Nephron progenitor cell (in vitro differentiated cells): ENCODE results near the gene TNNC2.

Experiments
- DNase-seq: peaks from one replicate; pipeline ENCODE4 v3.0.0; 2021
- H3K27ac Mint-ChIP-seq: 2 replicates; pipeline ENCODE4 v1.8.0; 2021; ENCODE audit warnings: mild to moderate bottlenecking, moderate library complexity, mixed read lengths
- H3K27me3 Mint-ChIP-seq: 2 replicates; pipeline ENCODE4 v1.8.0; 2021; ENCODE audit warnings: mild to moderate bottlenecking, low read depth, mixed read lengths; ENCODE audit not compliant: poor library complexity
- H3K36me3 Mint-ChIP-seq: 2 replicates; pipeline ENCODE4 v1.8.0; 2021; ENCODE audit warnings: low read depth, mixed read lengths
- H3K4me1 Mint-ChIP-seq: 2 replicates; pipeline ENCODE4 v1.8.0; 2021; ENCODE audit warnings: mixed read lengths
- H3K4me3 Mint-ChIP-seq: 2 replicates; pipeline ENCODE4 v1.8.0; 2021; ENCODE audit warnings: mild to moderate bottlenecking, moderate library complexity, mixed read lengths
- H3K9me3 Mint-ChIP-seq: 2 replicates; pipeline ENCODE4 v1.8.0; 2021; ENCODE audit warnings: mild to moderate bottlenecking, moderate library complexity, mixed read lengths
- CTCF ChIP-seq: fragments of 200-600 bp; sonication (generic); IDR thresholded peaks from 2 replicates; pipeline ENCODE4 v1.5.0; 2021; ENCODE audit warnings: antibody characterized with exemption

Gene TNNC2

GRCh38 chr20:45776931-45777330 lies 50.2 kb downstream of the TNNC2 start:
- TF ChIP-seq CTCF: no peak
- Mint-ChIP-seq H3K36me3 (no peaks in the 10 kb centered on the region), H3K9me3 (no peaks in the 10 kb centered on the region), H3K4me3 (no peak overlapping the region), H3K27ac (no peak overlapping the region), H3K4me1 (peaks cover 15% of the 10 kb centered on the region), H3K27me3 (peaks cover 5% of the 10 kb centered on the region)
- DNase-seq: no peak

- Mint-ChIP-seq H3K27me3 (peaks cover 9% of the 10 kb centered on the region), H3K4me3 (no peak overlapping the region), H3K4me1 (peaks cover 25% of the 10 kb centered on the region), H3K27ac (no peak overlapping the region), H3K36me3 (no peaks in the 10 kb centered on the region), H3K9me3 (no peaks in the 10 kb centered on the region)
- no peak for TF ChIP-seq CTCF
- DNase-seq: no peak
Observed at GRCh38 chr20:45775411-45775810, 51.7 kb downstream of the TNNC2 start.

GRCh38 chr20:45774945-45775344 lies 52.2 kb downstream of the TNNC2 start:
- Mint-ChIP-seq H3K27me3 (peaks cover 9% of the 10 kb centered on the region), H3K4me1 (peaks cover 22% of the 10 kb centered on the region), H3K36me3 (no peaks in the 10 kb centered on the region), H3K4me3 (no peak overlapping the region), H3K9me3 (no peaks in the 10 kb centered on the region), H3K27ac (no peak overlapping the region)
- no peak for TF ChIP-seq CTCF
- DNase-seq: no peak
